ENCODE results near the gene GIT2.

DNA sequence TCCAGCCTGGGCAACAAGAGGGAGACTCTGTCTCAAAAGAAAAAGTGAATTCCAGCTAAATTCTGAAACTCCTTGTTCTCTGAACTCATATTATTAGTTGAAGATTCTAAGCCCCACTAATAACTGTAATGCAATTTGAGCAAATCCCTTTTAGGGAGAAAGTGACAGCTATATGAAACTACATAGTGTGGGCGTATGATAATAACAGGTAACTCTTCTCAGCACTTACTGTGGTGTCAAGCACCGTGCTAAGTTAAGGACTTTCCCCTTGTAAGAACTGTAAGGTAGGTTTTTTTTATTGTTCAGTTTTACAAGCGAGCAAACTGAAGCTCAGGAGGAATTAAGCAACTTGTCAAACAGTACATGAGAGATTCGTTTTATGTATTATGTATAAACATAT lies 8.4 kb upstream of the GIT2 start:
- TF ChIP-seq CTCF (CRISPR knock-in tag; IDR thresholded peaks at IDR 0.05) = no peak
- no peak for TF ChIP-seq ZNF737 (CRISPR knock-in tag; IDR thresholded peaks at IDR 0.05; ENCODE audit: borderline replicate concordance)
- TF ChIP-seq, protein P1, sequence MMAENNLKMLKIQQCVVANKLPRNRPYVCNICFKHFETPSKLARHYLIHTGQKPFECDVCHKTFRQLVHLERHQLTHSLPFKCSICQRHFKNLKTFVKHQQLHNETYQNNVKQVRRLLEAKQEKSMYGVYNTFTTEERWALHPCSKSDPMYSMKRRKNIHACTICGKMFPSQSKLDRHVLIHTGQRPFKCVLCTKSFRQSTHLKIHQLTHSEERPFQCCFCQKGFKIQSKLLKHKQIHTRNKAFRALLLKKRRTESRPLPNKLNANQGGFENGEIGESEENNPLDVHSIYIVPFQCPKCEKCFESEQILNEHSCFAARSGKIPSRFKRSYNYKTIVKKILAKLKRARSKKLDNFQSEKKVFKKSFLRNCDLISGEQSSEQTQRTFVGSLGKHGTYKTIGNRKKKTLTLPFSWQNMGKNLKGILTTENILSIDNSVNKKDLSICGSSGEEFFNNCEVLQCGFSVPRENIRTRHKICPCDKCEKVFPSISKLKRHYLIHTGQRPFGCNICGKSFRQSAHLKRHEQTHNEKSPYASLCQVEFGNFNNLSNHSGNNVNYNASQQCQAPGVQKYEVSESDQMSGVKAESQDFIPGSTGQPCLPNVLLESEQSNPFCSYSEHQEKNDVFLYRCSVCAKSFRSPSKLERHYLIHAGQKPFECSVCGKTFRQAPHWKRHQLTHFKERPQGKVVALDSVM (CRISPR knock-in tag; IDR thresholded peaks at IDR 0.05) = no peak

Measured in HepG2 (cell line).